PC-3 (cell line): ENCODE measurements around the gene PLA2G2C. TPM values are rescaled to one million over a fixed set of nuclear protein-coding genes. Genes with fewer than 3 reads are reported as not detected.

Experiments used
- ATAC-seq: fragments of 200-7000 bp; cut with Tn5 transposase; 2 replicates; pipeline ENCODE4 v1.9.1; 2020; ENCODE audit warnings: mild to moderate bottlenecking, moderate library complexity
- BruUV-seq: library from RNA; stranded (reverse); fragments of 400-500 nt; replicated peaks from 2 replicates; lab custom pipeline; 2021; lab: Mats Ljungman, UMichigan
- CTCF ChIA-PET: fragments of 300-600 bp; sonication (Branson Sonifier 250); formaldehyde crosslinking; loops from one replicate; lab custom pipeline; 2022; ENCODE audit warnings: antibody characterized with exemption; lab: Charles Lee
- POLR2A ChIA-PET: fragments of 300-600 bp; sonication (Branson Sonifier 250); formaldehyde crosslinking; loops from one replicate; lab custom pipeline; 2022; ENCODE audit warnings: antibody characterized with exemption; ENCODE audit not compliant: unreplicated experiment; lab: Charles Lee
- DNase-seq: peaks from one replicate; pipeline ENCODE4 v3.0.0-alpha.2; 2015
- H2AFZ ChIP-seq: fragments of 300-600 bp; sonication (generic); 2 replicates; pipeline ENCODE4 v1.6.0; 2016; ENCODE audit warnings: antibody characterized with exemption, low read length
- H3F3A ChIP-seq: fragments of 300-600 bp; sonication (generic); one replicate; pipeline ENCODE4 v1.6.0; 2017; ENCODE audit warnings: antibody characterized with exemption, low read length, control low read depth, mild to moderate bottlenecking; ENCODE audit not compliant: unreplicated experiment
- H3K27ac ChIP-seq: fragments of 300-600 bp; sonication (generic); 2 replicates; pipeline ENCODE4 v1.5.1; 2016; ENCODE audit warnings: mild to moderate bottlenecking, low read length
- H3K27me3 ChIP-seq: fragments of 300-600 bp; sonication (generic); 2 replicates; pipeline ENCODE4 v1.6.1; 2016; ENCODE audit warnings: low read length, mixed read lengths
- H3K36me3 ChIP-seq: fragments of 300-600 bp; sonication (generic); 2 replicates; pipeline ENCODE4 v1.6.1; 2016; ENCODE audit warnings: low read depth, mixed run types, low read length, mixed read lengths
- H3K4me1 ChIP-seq: fragments of 300-600 bp; sonication (generic); 2 replicates; pipeline ENCODE4 v1.5.1; 2016; ENCODE audit warnings: low read length; ENCODE audit not compliant: insufficient read depth
- H3K4me2 ChIP-seq: fragments of 300-600 bp; sonication (generic); 2 replicates; pipeline ENCODE4 v1.6.0; 2016; ENCODE audit warnings: low read length
- H3K4me3 ChIP-seq: fragments of 300-600 bp; sonication (generic); 2 replicates; pipeline ENCODE4 v1.5.1; 2016; ENCODE audit warnings: mild to moderate bottlenecking, low read length, mixed read lengths
- H3K79me2 ChIP-seq: fragments of 300-600 bp; sonication (generic); 2 replicates; pipeline ENCODE4 v1.6.1; 2017; ENCODE audit warnings: low read length, mixed read lengths
- H3K9ac ChIP-seq: fragments of 300-600 bp; sonication (generic); 2 replicates; pipeline ENCODE4 v1.6.0; 2016; ENCODE audit warnings: mild to moderate bottlenecking, low read length
- H3K9me2 ChIP-seq: fragments of 300-600 bp; sonication (generic); replicated peaks from 2 replicates; pipeline ENCODE4 v1.6.1; 2016; ENCODE audit warnings: mixed run types, low read length, mixed read lengths
- H3K9me3 ChIP-seq: fragments of 300-600 bp; sonication (generic); 2 replicates; pipeline ENCODE4 v1.6.1; 2016; ENCODE audit warnings: low read length, mixed read lengths
- H4K20me1 ChIP-seq: fragments of 300-600 bp; sonication (generic); 2 replicates; pipeline ENCODE4 v1.6.1; 2016; ENCODE audit warnings: low read length, mixed read lengths
- CTCF ChIP-seq: fragments of 300-600 bp; sonication (generic); conservative IDR thresholded peaks from 2 replicates; pipeline ENCODE4 v1.5.1; 2017; ENCODE audit warnings: antibody characterized with exemption, low read depth, mild to moderate bottlenecking, low read length
- EZH2 ChIP-seq: fragments of 300-600 bp; sonication (generic); IDR thresholded peaks from one replicate; pipeline ENCODE4 v1.6.1; 2017; ENCODE audit warnings: antibody characterized with exemption, mild to moderate bottlenecking, low read length; ENCODE audit not compliant: unreplicated experiment
- EZH2phosphoT487 ChIP-seq: fragments of 300-600 bp; sonication (generic); IDR thresholded peaks from 2 replicates; pipeline ENCODE4 v1.6.1; 2018; ENCODE audit warnings: mild to moderate bottlenecking, antibody characterized with exemption, low read length, borderline replicate concordance
- intact Hi-C: fragments of 100-400 bp; cut with micrococcal nuclease; formaldehyde crosslinking; loops from 2 replicates; pipeline ENCODE4 v1.9.0; 2023
- total RNA-seq: library from RNA; depleted of rRNA; stranded (reverse); fragments of >200 nt; gene quantifications from 2 replicates; pipeline ENCODE4 v1.2.3, GENCODE V29; 2014

PLA2G2C gene
- total RNA-seq, 1 experiment from 2014 or later = not detected

- H3K9me3 ChIP-seq = no peaks in the 10 kb centered on the region
- H3K9me2 ChIP-seq = no peaks in the 10 kb centered on the region
- no peaks in the 10 kb centered on the region for H4K20me1 ChIP-seq
- no peak for DNase-seq
- H3K4me2 ChIP-seq = no peak overlapping the region
- no peaks in the 10 kb centered on the region for H3K27me3 ChIP-seq
- peaks cover 26% of the 10 kb centered on the region for H3K4me1 ChIP-seq
- intact Hi-C loops = no loop called here
- H3K9ac ChIP-seq = no peak overlapping the region
- no peak overlapping the region for H3K27ac ChIP-seq
- H2AFZ ChIP-seq = no peak overlapping the region
- POLR2A ChIA-PET = no interaction called here
- no peak for ATAC-seq
- BruUV-seq = no TSS peak
- H3K4me3 ChIP-seq = no peak overlapping the region
- no peaks in the 10 kb centered on the region for H3K79me2 ChIP-seq
- H3F3A ChIP-seq = no peaks in the 10 kb centered on the region
- CTCF ChIA-PET = no interaction called here
- H3K36me3 ChIP-seq = no peaks in the 10 kb centered on the region
- TF ChIP-seq EZH2phosphoT487 = no peak
- TF ChIP-seq EZH2 = no peak
- TF ChIP-seq CTCF = no peak
Measured at GRCh38 chr1:20184997-20185833, 1.1 kb downstream of the PLA2G2C start.

GRCh38 chr1:20184481-20184900, 1.8 kb downstream of the PLA2G2C start:
- no peak overlapping the region for H3K9ac ChIP-seq
- no peaks in the 10 kb centered on the region for H3K79me2 ChIP-seq
- no peaks in the 10 kb centered on the region for H3K27me3 ChIP-seq
- no peaks in the 10 kb centered on the region for H3F3A ChIP-seq
- no peaks in the 10 kb centered on the region for H3K36me3 ChIP-seq
- BruUV-seq = no TSS peak
- H4K20me1 ChIP-seq = no peaks in the 10 kb centered on the region
- no peak overlapping the region for H3K4me2 ChIP-seq
- ChIA-PET CTCF (no interaction called here), POLR2A (no interaction called here)
- H3K4me3 ChIP-seq = no peak overlapping the region
- H3K4me1 ChIP-seq = peaks cover 28% of the 10 kb centered on the region
- DNase-seq (no peak), ATAC-seq (no peak)
- intact Hi-C loops = no loop called here
- H3K27ac ChIP-seq = no peak overlapping the region
- H3K9me3 ChIP-seq = no peaks in the 10 kb centered on the region
- no peak overlapping the region for H2AFZ ChIP-seq
- TF ChIP-seq EZH2phosphoT487 (no peak), EZH2 (no peak), CTCF (no peak)
- H3K9me2 ChIP-seq = no peaks in the 10 kb centered on the region

GRCh38 chr1:20183616-20184271, 2.6 kb downstream of the PLA2G2C start:
- H3K79me2 ChIP-seq = no peaks in the 10 kb centered on the region
- no peak overlapping the region for H3K4me3 ChIP-seq
- no peaks in the 10 kb centered on the region for H3K27me3 ChIP-seq
- H3K4me1 ChIP-seq = peaks cover 28% of the 10 kb centered on the region
- no peak overlapping the region for H2AFZ ChIP-seq
- no peaks in the 10 kb centered on the region for H3K36me3 ChIP-seq
- no peaks in the 10 kb centered on the region for H4K20me1 ChIP-seq
- BruUV-seq = no TSS peak
- DNase-seq (no peak), ATAC-seq (no peak)
- no peaks in the 10 kb centered on the region for H3F3A ChIP-seq
- no peak for TF ChIP-seq CTCF
- no peak for TF ChIP-seq EZH2phosphoT487
- TF ChIP-seq EZH2 = no peak
- no peak overlapping the region for H3K9ac ChIP-seq
- no peak overlapping the region for H3K4me2 ChIP-seq
- POLR2A ChIA-PET = no interaction called here
- no peaks in the 10 kb centered on the region for H3K9me3 ChIP-seq
- CTCF ChIA-PET = no interaction called here
- intact Hi-C loops = no loop called here
- no peaks in the 10 kb centered on the region for H3K9me2 ChIP-seq
- H3K27ac ChIP-seq = no peak overlapping the region
